MCF 10A (cell line): Measurements from ENCODE around the gene HYKK. TPM values are rescaled to one million over a fixed set of nuclear protein-coding genes. Genes with fewer than 3 reads are reported as not detected.
"Not testable (repeated sequence)": the region's sequence is repeated elsewhere in the genome, so short reads cannot be mapped to it uniquely, and the experiment has no call there.

Source experiments
- BruUV-seq: library from RNA; stranded (reverse); fragments of 400-500 nt; replicated peaks from 2 replicates; lab custom pipeline; 2021; lab: Mats Ljungman, UMichigan
- CTCF ChIA-PET: fragments of 300-600 bp; sonication (Branson Sonifier 250); formaldehyde crosslinking; extraction: SDS; loops from one replicate; lab custom pipeline; 2021; ENCODE audit warnings: antibody characterized with exemption, inconsistent platforms; lab: Yijun Ruan, JAX
- POLR2A ChIA-PET: fragments of 300-600, 350-650 bp; sonication (Branson Sonifier 250); formaldehyde crosslinking; extraction: SDS; loops from one replicate; lab custom pipeline; 2020; ENCODE audit warnings: antibody characterized with exemption, inconsistent platforms; lab: Yijun Ruan, JAX
- DNase-seq: peaks from one replicate; pipeline ENCODE4 v3.0.0-alpha.2; 2018; ENCODE audit not compliant: unreplicated experiment
- H3K27ac Mint-ChIP-seq: one replicate; pipeline ENCODE4 v1.8.0; 2022; ENCODE audit warnings: mild to moderate bottlenecking, low read depth, mixed read lengths; ENCODE audit not compliant: unreplicated experiment
- H3K27me3 Mint-ChIP-seq: one replicate; pipeline ENCODE4 v1.8.0; 2022; ENCODE audit warnings: mixed read lengths; ENCODE audit not compliant: insufficient read depth, unreplicated experiment
- H3K36me3 Mint-ChIP-seq: one replicate; pipeline ENCODE4 v1.8.0; 2022; ENCODE audit warnings: mild to moderate bottlenecking, moderate library complexity, mixed read lengths; ENCODE audit not compliant: insufficient read depth, unreplicated experiment
- H3K4me1 Mint-ChIP-seq: one replicate; pipeline ENCODE4 v1.8.0; 2022; ENCODE audit warnings: mixed read lengths; ENCODE audit not compliant: insufficient read depth, unreplicated experiment
- H3K4me3 Mint-ChIP-seq: one replicate; pipeline ENCODE4 v1.8.0; 2022; ENCODE audit warnings: mild to moderate bottlenecking, moderate library complexity, mixed read lengths; ENCODE audit not compliant: unreplicated experiment
- H3K9me3 Mint-ChIP-seq: one replicate; pipeline ENCODE4 v1.8.0; 2022; ENCODE audit warnings: mixed read lengths; ENCODE audit not compliant: unreplicated experiment
- intact Hi-C: fragments of 100-400 bp; cut with micrococcal nuclease; formaldehyde crosslinking; loops from 2 replicates; pipeline ENCODE4 v1.14.1; 2022
- total RNA-seq: library from RNA; stranded (reverse); gene quantifications from 2 replicates; pipeline ENCODE4 v1.2.3, GENCODE V29; 2022
- TF ChIP-seq, protein P1 (sequence below): fragments of 200-600 bp; IDR thresholded peaks from one replicate; pipeline ENCODE4 v1.8.0; 2022; ENCODE audit warnings: antibody characterized with exemption, mild to moderate bottlenecking; ENCODE audit not compliant: unreplicated experiment

Gene HYKK
- total RNA-seq, 1 experiment from 2014 or later: 1.2 TPM

DNA sequence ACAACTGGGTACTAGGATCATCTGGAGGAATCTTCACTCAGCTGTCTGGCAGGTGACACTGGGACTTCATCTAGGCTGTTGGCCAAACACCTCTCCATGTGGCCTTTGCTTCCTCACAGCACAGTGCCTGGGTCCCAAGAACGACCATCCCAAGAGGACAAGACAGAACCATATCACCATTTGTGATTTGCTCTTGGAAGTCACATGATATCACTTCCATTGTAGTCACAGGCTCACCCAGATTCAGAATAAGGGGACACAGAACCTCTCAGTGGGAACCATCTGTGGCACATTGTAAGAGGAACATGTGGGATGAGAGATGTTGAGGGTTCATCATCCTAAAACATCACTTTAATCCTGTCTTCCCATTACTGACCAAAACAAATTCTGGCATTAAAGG lies 31.0 kb downstream of the HYKK start:
- no TSS peak for BruUV-seq
- Mint-ChIP-seq H3K27ac (no peak overlapping the region), H3K36me3 (peaks cover 27% of the 10 kb centered on the region), H3K9me3 (no peaks in the 10 kb centered on the region), H3K4me1 (peaks cover 14% of the 10 kb centered on the region), H3K4me3 (no peak overlapping the region), H3K27me3 (no peaks in the 10 kb centered on the region)
- TF ChIP-seq, protein P1, sequence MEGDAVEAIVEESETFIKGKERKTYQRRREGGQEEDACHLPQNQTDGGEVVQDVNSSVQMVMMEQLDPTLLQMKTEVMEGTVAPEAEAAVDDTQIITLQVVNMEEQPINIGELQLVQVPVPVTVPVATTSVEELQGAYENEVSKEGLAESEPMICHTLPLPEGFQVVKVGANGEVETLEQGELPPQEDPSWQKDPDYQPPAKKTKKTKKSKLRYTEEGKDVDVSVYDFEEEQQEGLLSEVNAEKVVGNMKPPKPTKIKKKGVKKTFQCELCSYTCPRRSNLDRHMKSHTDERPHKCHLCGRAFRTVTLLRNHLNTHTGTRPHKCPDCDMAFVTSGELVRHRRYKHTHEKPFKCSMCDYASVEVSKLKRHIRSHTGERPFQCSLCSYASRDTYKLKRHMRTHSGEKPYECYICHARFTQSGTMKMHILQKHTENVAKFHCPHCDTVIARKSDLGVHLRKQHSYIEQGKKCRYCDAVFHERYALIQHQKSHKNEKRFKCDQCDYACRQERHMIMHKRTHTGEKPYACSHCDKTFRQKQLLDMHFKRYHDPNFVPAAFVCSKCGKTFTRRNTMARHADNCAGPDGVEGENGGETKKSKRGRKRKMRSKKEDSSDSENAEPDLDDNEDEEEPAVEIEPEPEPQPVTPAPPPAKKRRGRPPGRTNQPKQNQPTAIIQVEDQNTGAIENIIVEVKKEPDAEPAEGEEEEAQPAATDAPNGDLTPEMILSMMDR: no peak
- no peak for DNase-seq
- intact Hi-C loops: no loop called here
- POLR2A ChIA-PET: interaction anchor here (0.7 kb wide), 1 partner anchor 8 kb away, joined by 3 read pairs; no protein-coding TSS in a partner anchor
- CTCF ChIA-PET: interaction anchor here (0.6 kb wide), 1 partner anchor 27 kb away, joined by 3 read pairs; the partner anchor contains the start of gene CHRNA5

DNA sequence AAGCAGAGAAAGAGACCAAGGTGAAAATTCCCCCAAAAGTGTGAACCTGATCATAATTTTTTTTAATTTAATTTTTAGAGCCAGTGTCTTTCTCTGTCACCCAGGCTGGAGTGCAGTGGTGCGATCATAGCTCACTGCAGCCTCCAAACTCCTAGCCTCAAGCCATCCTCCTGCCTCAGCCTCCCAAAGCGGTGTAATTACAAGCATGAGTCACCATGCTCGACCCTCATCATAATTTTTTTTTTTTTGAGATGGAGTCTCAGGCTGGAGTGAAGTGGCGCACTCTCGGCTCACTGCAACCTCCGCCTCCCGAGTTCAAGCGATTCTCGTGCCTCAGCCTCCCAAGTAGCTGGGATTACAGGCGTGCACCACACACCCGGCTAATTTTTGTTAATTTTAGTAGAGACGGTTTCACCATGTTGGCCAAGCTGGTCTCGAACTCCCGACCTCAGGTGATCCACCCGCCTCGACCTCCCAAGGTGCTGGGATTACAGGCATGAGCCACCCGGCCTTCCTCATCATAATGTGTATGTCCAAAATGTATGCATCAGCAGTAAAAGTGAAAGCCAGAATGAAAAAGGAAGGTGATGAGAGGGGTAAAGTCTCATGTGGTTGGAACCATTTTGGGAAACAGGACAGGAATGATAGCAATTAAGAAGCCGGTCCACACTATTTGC lies 32.2 kb downstream of the HYKK start:
- not testable (repeated sequence) for H3K9me3 Mint-ChIP-seq, H3K27me3 Mint-ChIP-seq, DNase-seq
- CTCF ChIA-PET: interaction anchor here (1.3 to 2.1 kb wide), 2 partner anchors 31 to 170 kb away, joined by 5 to 6 read pairs; no protein-coding TSS in a partner anchor
- Mint-ChIP-seq H3K4me3 (peak overlapping the region; percentile 92), H3K36me3 (peaks cover 39% of the 10 kb centered on the region), H3K27ac (peak overlapping the region; percentile 97), H3K4me1 (peaks cover 14% of the 10 kb centered on the region)
- intact Hi-C loops: loop anchor here (2.0 kb wide), 1 partner anchor 25 kb away; the partner anchor contains the start of gene CHRNA5
- POLR2A ChIA-PET: interaction anchor here (0.6 to 4.7 kb wide), 24 partner anchors 9 to 515 kb away, joined by 3 to 67 read pairs (median 5); partner anchors contain the start of genes CHRNA5, HYKK, IDH3A and IREB2
- TSS peak; percentile 91 for BruUV-seq

DNA sequence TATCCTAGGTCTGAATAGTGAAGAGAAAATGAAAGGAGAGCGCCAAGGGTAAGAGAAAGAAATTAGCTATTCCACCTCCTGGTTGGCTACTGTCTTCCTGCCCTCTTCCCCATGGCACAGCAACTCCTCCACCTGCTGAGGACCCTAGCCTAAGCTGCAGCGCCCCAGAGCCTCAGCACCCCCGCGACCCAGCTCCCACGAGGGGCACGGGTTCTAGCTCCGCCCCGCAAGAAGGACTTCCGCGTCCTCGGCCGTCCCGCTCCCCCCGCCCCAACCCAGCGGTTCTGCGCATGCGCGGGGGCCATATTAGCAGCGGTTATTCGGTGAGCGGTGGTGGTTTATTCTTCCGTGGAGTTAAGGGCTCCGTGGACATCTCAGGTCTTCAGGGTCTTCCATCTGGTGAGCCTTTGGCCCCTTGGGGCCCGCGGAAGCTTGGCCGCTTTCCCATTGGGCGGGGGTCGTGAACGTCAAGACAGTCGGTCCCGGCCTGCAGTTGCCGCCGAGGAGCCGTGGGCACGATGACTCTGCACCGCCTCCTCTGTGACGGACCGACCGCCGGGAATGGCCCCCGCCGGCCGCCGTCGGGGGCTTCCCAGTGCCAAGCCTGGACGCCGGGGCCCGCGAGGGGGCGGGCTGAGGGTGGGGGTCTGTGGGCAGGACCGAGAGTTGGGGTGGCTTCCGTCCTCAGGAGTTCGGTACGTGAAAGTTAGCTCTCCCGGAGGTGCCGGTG lies 32.9 kb downstream of the HYKK start, which contains the start of gene PSMA4:
TSS of gene PSMA4 (plus strand) at position 304 of the 730 bp plus-strand sequence. CDS start 1,484 bp downstream, outside the sequence.
- TF ChIP-seq, protein P1: no peak
- POLR2A ChIA-PET: interaction anchor here (0.6 to 4.7 kb wide), 30 partner anchors 8 to 853 kb away, joined by 3 to 67 read pairs (median 5); partner anchors contain the start of genes CHRNA5, HYKK, IDH3A and IREB2
- H3K4me1 Mint-ChIP-seq: peaks cover 14% of the 10 kb centered on the region
- H3K36me3 Mint-ChIP-seq: peaks cover 46% of the 10 kb centered on the region
- no TSS peak for BruUV-seq
- intact Hi-C loops: loop anchor here (2.0 kb wide), 1 partner anchor 24 kb away; the partner anchor contains the start of gene CHRNA5
- H3K4me3 Mint-ChIP-seq: peak within 1 kb of the TSS; percentile 92
- peak within 1 kb of the TSS; percentile 97 for H3K27ac Mint-ChIP-seq
- no peaks in the 10 kb centered on the region for H3K27me3 Mint-ChIP-seq
- peak; percentile 88 for DNase-seq
- CTCF ChIA-PET: interaction anchor here (0.6 to 2.1 kb wide), 4 partner anchors 26 to 169 kb away, joined by 3 to 6 read pairs (median 5); no protein-coding TSS in a partner anchor
- H3K9me3 Mint-ChIP-seq: no peaks in the 10 kb centered on the region

DNA sequence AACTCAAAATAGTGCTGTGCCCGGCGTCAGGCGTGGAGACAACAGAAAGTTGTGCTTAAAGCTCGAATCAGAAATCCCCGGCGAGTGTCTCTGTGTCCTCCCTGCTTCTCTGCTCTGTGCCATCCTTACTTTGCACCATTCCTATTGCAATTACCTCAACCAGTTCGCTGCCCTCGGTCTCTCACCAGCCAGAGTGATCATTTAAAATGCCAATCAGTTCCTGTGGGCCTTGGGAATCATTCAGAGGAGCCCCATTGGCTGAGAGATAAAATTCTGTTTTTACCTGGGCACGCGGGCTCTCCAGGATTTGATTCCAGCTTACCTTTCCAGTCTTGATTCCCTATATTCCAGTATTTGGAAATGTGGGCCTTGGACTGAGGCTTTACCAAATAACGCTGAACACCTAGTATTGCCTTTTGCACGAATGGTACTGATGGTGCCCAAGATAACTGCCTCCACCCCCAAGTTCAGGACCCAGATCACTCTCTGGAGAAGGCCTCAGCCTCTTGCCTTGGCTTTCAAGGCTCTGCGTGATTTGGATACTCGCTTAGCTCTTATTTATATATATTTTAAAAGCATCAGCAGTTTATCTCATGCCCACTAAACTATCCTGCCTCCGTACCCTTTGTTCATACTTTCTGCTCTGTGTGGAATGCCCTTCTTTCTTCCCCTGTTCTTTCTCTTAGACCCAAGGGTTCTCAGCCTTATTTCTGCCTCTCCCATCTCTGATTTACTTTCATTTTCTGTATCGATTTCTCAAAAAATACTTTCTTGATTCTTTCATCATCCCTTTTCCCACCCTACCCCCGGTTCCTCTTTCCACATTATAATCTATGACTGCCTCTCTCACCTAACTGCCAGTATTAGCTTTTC lies 33.7 kb downstream of the HYKK start:
- Mint-ChIP-seq H3K27ac (peak overlapping the region; percentile 97), H3K4me3 (peak overlapping the region; percentile 92), H3K36me3 (peaks cover 54% of the 10 kb centered on the region), H3K9me3 (no peaks in the 10 kb centered on the region), H3K27me3 (no peaks in the 10 kb centered on the region), H3K4me1 (peaks cover 14% of the 10 kb centered on the region)
- POLR2A ChIA-PET: interaction anchor here (0.6 to 4.7 kb wide), 21 partner anchors 9 to 852 kb away, joined by 3 to 67 read pairs (median 6); partner anchors contain the start of genes CHRNA5, HYKK, IREB2 and SKIC8
- DNase-seq: peak; percentile 1
- TF ChIP-seq, protein P1: no peak
- no TSS peak for BruUV-seq
- CTCF ChIA-PET: interaction anchor here (1.5 to 2.1 kb wide), 2 partner anchors 25 to 169 kb away, joined by 5 to 6 read pairs; no protein-coding TSS in a partner anchor
- intact Hi-C loops: loop anchor here (2.0 kb wide), 1 partner anchor 24 kb away; the partner anchor contains the start of gene CHRNA5
